Measurements from ENCODE around the gene RAD51B. TPM values are rescaled to one million over a fixed set of nuclear protein-coding genes. Genes with fewer than 3 reads are reported as not detected.

RAD51B gene
- total RNA-seq, 1 experiment from 2014 or later, result 23.3 TPM

GRCh38 chr14:68518166-68518565, 698.6 kb downstream of the RAD51B start:
- intact Hi-C loops (cut with micrococcal nuclease; ENCODE audit: unreplicated experiment), result no loop called here
- H3K4me3 ChIP-seq (ENCODE audit: low read depth, low read length, poor library complexity, severe bottlenecking), result no peak overlapping the region
- H3K4me1 ChIP-seq (ENCODE audit: insufficient read depth, low read length, poor library complexity, severe bottlenecking), result peaks cover 18% of the 10 kb centered on the region
- ChIA-PET CTCF (no interaction called here), POLR2A (ENCODE audit: low non-redundant PET) (no interaction called here)
- H3K36me3 ChIP-seq (ENCODE audit: insufficient read depth, low read length, poor library complexity, severe bottlenecking), result no peaks in the 10 kb centered on the region
- no peak for DNase-seq (ENCODE audit: low spot score)
- no TSS peak for BruUV-seq (replicated peaks)
- H3K9me3 ChIP-seq (ENCODE audit: low read depth, low read length, poor library complexity, severe bottlenecking), result no peaks in the 10 kb centered on the region
- H3K27ac ChIP-seq (ENCODE audit: low read depth, low read length, poor library complexity, severe bottlenecking), result no peak overlapping the region
- TF ChIP-seq EZH2 (IDR thresholded peaks at IDR 0.05; ENCODE audit: borderline replicate concordance, low read depth, low read length, poor library complexity, severe bottlenecking) (no peak), CTCF (conservative IDR thresholded peaks at IDR 0.05; ENCODE audit: low read depth, low read length) (no peak)
- no peaks in the 10 kb centered on the region for H3K27me3 ChIP-seq (replicated peaks; ENCODE audit: insufficient read depth, low read depth, low read length, poor library complexity)

GRCh38 chr14:68518761-68519670, 699.4 kb downstream of the RAD51B start:
- no TSS peak for BruUV-seq (replicated peaks)
- Histone ChIP-seq H3K36me3 (ENCODE audit: insufficient read depth, low read length, poor library complexity, severe bottlenecking) (no peaks in the 10 kb centered on the region), H3K27me3 (replicated peaks; ENCODE audit: insufficient read depth, low read depth, low read length, poor library complexity) (no peaks in the 10 kb centered on the region), H3K27ac (ENCODE audit: low read depth, low read length, poor library complexity, severe bottlenecking) (no peak overlapping the region), H3K9me3 (ENCODE audit: low read depth, low read length, poor library complexity, severe bottlenecking) (no peaks in the 10 kb centered on the region), H3K4me1 (ENCODE audit: insufficient read depth, low read length, poor library complexity, severe bottlenecking) (peaks cover 19% of the 10 kb centered on the region), H3K4me3 (ENCODE audit: low read depth, low read length, poor library complexity, severe bottlenecking) (no peak overlapping the region)
- CTCF ChIA-PET, result no interaction called here
- intact Hi-C loops (cut with micrococcal nuclease; ENCODE audit: unreplicated experiment), result no loop called here
- POLR2A ChIA-PET (ENCODE audit: low non-redundant PET), result no interaction called here
- DNase-seq (ENCODE audit: low spot score), result peak; percentile 18
- TF ChIP-seq CTCF (conservative IDR thresholded peaks at IDR 0.05; ENCODE audit: low read depth, low read length) (no peak), EZH2 (IDR thresholded peaks at IDR 0.05; ENCODE audit: borderline replicate concordance, low read depth, low read length, poor library complexity, severe bottlenecking) (no peak)

GRCh38 chr14:68519671-68520187, 700.1 kb downstream of the RAD51B start:
- Histone ChIP-seq H3K4me1 (ENCODE audit: insufficient read depth, low read length, poor library complexity, severe bottlenecking) (peaks cover 19% of the 10 kb centered on the region), H3K4me3 (ENCODE audit: low read depth, low read length, poor library complexity, severe bottlenecking) (no peak overlapping the region), H3K27ac (ENCODE audit: low read depth, low read length, poor library complexity, severe bottlenecking) (no peak overlapping the region), H3K27me3 (replicated peaks; ENCODE audit: insufficient read depth, low read depth, low read length, poor library complexity) (no peaks in the 10 kb centered on the region), H3K36me3 (ENCODE audit: insufficient read depth, low read length, poor library complexity, severe bottlenecking) (no peaks in the 10 kb centered on the region), H3K9me3 (ENCODE audit: low read depth, low read length, poor library complexity, severe bottlenecking) (no peaks in the 10 kb centered on the region)
- POLR2A ChIA-PET (ENCODE audit: low non-redundant PET), result interaction anchor here (0.6 kb wide), 1 partner anchor 77 kb away, joined by 3 read pairs; no protein-coding TSS in a partner anchor
- CTCF ChIA-PET, result no interaction called here
- intact Hi-C loops (cut with micrococcal nuclease; ENCODE audit: unreplicated experiment), result no loop called here
- TF ChIP-seq CTCF (conservative IDR thresholded peaks at IDR 0.05; ENCODE audit: low read depth, low read length), result no peak
- TF ChIP-seq EZH2 (IDR thresholded peaks at IDR 0.05; ENCODE audit: borderline replicate concordance, low read depth, low read length, poor library complexity, severe bottlenecking), result no peak
- BruUV-seq (replicated peaks), result no TSS peak
- DNase-seq (ENCODE audit: low spot score), result no peak

All from A673 (cell line).